Stimulated activated CD4-positive, alpha-beta T cell treated with anti-CD3 and anti-CD28 coated beads, TNF-alpha, amount 100 ng/mL, for 4 hours (primary cell): ENCODE data around the gene ATG2B.

ENCODE experiments used
- DNase-seq, 3 experiments: peaks; one replicate each; pipeline ENCODE4 v3.0.0-alpha.2; 2020; ENCODE audit warnings: low read depth in 3 of 3

Gene ATG2B

DNA sequence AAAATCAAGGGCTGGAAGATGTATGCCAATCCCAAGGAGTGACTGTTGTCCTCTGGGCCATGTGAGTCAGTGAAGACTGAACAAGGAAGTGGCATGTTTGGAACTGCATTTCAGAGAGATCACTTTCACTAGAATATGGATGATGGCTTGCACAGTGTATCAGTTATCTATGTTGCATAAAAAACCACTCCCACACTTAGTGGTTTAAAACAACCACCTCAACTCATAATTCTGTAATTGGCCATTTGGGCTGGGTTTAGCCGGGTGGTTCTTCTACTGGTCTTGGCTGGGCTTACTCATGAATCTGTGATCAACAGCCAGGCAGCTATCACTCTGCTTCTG, 91.7 kb downstream of the ATG2B start:
- DNase-seq, result no peak

DNA sequence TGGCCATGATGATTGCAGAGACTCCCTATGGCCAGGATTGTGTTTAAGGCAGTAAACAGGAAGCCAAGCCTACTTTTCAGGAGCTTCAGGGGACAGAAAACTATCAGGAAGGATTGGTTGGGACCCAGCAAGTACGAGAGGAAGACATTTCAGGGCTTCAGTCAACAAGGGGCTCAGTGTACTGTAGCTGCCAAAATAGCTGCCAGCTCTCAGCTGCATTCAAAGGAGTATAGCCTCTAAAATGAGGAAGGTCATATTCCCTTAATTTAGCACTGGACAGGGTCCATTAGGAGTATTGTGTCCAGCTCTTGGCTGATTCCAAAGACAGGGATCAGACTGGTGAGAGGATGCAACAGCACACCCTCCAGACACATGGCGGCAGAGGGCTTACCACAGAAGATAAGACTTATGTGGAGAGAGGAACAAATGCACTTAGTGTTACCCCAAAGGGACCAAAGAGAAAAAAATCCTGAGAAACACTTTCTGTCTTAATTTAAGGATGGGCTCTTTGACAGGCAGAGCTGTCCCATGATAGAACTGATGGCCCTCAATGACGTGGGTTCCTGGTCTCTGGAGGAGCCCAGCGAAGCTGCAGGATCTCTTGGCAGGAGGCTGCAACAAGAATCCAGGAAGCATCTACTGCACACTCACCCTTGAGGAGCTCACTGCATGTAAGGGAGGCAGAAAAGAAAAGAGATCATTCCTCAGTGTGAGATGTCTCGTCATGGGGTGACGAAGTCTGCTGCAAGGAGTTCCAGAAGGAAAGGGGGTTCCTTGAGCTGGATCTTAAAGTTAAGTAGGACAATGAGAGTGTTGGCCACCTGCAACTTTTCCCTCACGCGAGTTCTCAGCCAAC, 92.3 kb downstream of the ATG2B start:
- no peak for DNase-seq

- no peak for DNase-seq
Observed at GRCh38 chr14:96269359-96269710, 93.8 kb downstream of the ATG2B start.

GRCh38 chr14:96268431-96269358, 94.4 kb downstream of the ATG2B start:
- no peak for DNase-seq

- no peak for DNase-seq
Observed at GRCh38 chr14:96267916-96268315, 95.2 kb downstream of the ATG2B start.

DNA sequence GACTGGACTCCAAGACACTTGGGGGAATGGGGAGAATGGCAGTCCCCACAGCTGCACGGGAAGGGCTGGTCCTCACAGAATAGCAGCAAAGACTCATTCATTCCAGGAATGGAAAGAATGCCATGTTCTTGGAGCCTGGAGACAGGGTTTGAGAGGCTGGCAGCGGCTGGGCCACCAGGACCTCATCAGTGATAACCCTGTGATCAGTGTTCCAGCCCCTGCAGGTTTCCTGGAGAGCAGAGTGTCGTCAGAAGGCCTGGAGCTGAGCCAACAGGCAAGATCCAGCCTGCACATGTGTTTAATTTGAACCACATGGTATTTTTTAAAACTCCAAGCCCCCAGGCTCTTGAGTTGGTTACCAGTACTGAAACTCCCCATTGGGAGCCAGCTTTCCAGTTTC, 95.8 kb downstream of the ATG2B start:
- DNase-seq, result no peak

DNA sequence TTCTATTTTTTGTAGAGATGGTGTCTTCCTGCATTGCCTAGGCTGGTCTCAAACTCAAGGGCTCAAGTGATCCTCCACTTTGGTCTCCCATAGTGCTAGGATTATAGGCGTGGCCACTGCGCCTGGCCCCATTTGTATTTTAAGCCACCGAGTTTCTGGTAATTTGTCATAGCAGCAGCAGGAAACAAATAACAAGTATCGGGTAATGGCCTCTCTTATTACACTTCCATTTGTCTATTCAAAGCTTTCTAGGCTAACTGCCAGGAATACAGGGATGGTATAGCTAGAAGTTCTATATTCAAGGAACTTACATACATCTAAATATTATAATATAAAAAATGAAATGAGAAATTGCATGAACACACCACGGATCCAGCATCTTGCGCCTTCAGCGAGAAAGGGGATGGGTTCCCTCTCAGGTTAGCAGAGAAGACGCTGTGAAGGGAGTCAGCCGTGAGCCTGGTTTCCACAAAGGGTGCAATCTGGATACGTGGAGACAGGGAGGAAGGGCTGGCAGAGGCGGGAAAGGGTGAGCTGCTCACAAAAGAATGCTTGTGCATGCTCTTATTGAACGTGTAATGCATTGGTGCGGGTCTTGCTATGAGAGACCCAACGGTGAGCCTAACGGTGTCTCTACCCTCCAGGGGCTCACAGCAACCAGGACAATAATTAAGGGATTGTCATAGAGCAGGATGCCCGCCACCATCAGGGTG, 97.6 kb downstream of the ATG2B start:
- DNase-seq, result no peak

DNA sequence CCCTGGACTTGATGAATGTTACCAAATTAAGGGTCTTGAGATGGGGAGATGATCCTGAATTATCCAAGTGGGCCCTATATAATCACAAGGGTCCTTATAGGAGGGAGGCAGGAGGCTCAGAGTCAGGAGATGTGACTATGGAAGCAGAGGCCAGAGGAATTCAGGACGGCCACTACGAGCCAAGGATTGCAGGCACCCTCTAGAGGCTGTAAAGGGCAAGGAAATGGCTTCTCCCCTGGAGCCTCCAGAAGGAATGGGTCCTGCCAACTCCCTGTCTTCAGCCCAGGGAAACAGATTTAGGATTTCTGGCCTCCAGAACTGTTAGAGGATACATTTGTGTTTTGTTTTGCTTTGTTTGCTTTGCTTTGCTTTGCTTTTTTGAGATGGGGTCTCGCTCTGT, 98.3 kb downstream of the ATG2B start:
- DNase-seq, result no peak

DNA sequence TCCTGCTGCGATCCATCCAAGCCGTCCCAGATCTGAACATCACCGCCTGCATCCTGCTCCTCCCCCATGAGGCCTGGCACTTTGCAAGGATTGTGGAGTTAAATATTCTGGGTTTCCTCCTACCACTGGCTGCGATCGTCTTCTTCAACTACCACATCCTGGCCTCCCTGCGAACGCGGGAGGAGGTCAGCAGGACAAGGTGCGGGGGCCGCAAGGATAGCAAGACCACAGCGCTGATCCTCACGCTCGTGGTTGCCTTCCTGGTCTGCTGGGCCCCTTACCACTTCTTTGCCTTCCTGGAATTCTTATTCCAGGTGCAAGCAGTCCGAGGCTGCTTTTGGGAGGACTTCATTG, 99.0 kb downstream of the ATG2B start:
- DNase-seq, result no peak

DNA sequence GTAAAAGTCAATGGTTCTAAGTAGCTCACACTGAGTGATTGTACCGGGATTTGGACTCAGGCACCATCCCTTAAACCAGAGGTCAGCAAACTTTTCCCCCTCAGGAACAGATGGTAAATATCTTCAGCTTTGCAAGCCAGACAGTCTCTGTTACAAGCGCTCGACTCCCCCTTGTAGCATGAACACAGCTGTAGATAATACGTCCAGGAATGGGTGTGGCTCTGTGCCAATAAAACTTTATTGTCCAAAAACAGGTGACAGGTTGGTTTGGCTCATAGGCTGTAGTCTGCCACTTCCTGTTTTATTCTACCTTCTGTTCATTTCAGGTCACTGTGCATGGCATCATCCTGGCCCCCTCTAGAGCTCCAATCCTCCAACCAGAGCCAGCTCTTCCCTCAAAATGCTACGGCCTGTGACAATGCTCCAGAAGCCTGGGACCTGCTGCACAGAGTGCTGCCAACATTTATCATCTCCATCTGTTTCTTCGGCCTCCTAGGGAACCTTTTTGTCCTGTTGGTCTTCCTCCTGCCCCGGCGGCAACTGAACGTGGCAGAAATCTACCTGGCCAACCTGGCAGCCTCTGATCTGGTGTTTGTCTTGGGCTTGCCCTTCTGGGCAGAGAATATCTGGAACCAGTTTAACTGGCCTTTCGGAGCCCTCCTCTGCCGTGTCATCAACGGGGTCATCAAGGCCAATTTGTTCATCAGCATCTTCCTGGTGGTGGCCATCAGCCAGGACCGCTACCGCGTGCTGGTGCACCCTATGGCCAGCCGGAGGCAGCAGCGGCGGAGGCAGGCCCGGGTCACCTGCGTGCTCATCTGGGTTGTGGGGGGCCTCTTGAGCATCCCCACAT, 99.6 kb downstream of the ATG2B start:
- DNase-seq, result no peak

DNA sequence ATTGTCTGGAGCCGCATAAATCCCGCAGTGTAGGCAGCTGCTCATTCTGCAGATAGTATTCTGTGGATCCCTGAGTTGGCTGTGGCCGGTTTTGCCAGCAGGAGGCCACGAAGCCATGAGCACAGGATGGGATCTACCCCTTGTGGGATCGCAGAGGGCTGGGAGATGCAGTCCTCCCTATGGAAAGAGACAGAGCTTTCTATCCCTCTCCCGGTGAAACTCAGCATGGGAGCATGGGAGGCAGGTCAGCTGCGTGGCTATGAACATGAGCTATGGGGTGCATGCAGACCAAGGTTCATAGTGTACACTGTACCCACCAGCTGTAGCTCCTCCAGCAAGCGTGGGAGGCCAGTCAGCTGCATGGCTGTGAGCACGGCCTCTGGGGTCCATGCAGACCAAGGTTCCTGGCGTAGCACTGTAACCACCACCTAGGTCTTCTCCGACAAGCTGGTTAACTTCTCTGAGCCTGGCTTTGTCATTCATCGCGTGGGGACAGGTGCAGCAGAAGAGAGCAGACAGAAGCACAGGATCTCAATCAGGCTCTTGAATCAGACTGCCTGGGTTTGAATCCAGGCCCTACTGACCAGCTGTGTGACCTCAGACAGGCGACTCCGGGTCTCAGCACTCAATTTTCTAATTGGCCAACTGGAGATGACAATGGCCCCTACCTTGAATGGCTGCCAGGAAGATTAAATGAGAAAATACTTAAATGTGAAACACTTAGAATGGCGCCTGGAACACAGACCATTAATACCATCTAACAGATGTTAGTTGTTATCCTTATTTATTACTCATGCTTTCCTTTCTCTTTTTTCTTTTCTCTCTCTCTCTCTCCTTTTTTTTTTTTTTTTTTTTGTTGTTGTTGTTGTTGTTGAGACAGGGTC, 101.1 kb downstream of the ATG2B start:
- DNase-seq, result no peak

DNA sequence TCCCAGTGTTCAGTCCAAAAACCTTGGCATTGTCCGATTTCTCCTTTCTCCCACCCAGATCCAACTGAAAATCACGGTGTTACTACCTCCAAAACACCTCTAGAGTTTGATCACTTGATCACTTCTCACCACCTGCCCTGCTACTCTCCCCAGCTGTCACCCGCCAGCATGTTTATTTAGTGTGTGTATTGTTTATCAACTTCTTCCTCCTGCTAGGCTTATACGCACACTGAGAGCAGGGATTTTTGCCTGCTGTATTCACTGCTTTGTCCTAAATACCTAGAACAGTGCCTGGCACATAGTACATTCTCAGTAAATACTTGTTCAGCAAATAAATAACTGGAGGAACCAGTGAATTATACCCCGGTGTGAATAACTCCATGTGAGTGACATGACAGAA, 102.1 kb downstream of the ATG2B start:
- DNase-seq, result no peak

DNA sequence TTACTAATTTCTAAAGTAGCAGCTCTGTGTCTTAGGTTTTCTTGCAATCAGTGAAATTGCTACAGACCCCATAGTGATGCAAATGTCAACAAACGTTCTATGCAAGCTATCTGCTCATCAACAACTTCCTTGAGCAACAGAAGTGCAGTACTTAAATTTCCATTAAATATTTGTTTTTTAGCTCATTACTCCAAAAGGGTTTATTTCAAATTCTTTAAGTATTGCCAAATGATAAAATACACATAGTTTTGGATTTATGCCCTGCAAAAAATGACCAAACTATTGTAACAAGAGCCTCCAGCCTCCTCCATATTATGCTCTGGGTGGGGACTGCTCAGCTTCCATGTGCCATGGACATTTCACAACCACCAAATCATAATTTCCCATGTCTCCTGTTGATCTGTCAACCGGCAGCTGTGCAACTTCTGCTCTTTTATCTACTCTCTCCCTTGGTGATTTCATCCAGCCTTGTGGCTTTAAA, 102.8 kb downstream of the ATG2B start:
- no peak for DNase-seq

- DNase-seq, result no peak
Observed at GRCh38 chr14:96257900-96258299, 105.2 kb downstream of the ATG2B start.

GRCh38 chr14:96257056-96257455, 106.1 kb downstream of the ATG2B start:
- no peak for DNase-seq

- DNase-seq, result no peak
Observed at GRCh38 chr14:96256407-96256806, 106.7 kb downstream of the ATG2B start.

- no peak for DNase-seq
Observed at GRCh38 chr14:96255501-96256366, 107.4 kb downstream of the ATG2B start, which contains the start of gene BDKRB1. Gene BDKRB1 (plus strand): TSS chr14:96256210. CDS start chr14:96263683, 7,473 bp downstream.

DNA sequence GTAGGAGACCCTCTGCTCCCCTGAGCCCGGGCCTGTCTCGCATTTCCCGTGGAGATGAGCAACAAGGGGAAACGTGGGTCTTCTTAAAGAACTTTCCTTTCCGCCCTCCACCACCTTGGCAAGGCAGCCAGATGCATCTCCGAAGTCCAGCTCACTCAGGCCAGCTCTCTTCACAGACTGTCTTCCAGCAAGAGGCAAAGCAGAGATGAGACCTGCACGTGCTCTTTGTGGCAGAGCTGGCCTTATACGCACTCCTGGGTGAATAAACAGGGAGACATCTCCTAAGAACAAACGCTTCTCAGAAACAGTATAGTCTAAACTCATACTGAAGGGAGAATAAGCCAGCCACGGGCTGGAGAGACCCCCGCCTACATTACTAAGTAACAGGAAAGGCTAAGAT, 108.5 kb downstream of the ATG2B start:
- DNase-seq, result no peak

DNA sequence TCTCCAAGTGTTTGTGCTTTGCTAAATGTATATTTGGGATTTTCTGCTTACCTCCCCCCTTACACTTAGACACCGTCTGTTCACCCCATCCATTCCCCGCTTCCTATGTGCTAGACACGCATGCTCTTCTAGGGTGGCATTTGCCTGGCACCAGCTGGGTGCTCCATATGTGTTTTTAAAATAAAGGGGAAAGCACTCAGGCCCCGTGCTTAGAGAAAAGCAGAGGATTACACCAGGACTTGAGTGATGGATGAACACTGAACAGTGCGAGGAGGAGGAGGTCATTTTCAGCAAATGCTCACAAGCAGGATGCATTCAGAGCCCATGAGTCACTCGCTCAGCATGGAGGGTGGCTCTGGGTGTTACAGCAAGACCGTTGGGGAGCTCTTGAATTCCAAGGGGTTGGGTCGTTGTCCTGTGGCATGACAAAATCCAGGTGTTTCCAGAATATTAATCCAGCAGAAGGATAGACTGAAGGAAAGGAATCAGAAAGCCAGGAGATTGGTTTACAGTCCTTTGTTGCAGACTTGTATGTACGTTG, 110.1 kb downstream of the ATG2B start:
- DNase-seq, result no peak
